Measurements from ENCODE around the gene TLE5. TPM values are rescaled to one million over a fixed set of nuclear protein-coding genes. Genes with fewer than 3 reads are reported as not detected.

The TLE5 gene
- total RNA-seq, 1 experiment from 2014 or later, result 170 TPM

GRCh38 chr19:3025549-3025886, 36.8 kb downstream of the TLE5 start:
- no peak for TF ChIP-seq CTCF (IDR thresholded peaks at IDR 0.05; ENCODE audit: unreplicated experiment)
- BruUV-seq (replicated peaks), result no TSS peak
- CTCF ChIA-PET, result no interaction called here

DNA sequence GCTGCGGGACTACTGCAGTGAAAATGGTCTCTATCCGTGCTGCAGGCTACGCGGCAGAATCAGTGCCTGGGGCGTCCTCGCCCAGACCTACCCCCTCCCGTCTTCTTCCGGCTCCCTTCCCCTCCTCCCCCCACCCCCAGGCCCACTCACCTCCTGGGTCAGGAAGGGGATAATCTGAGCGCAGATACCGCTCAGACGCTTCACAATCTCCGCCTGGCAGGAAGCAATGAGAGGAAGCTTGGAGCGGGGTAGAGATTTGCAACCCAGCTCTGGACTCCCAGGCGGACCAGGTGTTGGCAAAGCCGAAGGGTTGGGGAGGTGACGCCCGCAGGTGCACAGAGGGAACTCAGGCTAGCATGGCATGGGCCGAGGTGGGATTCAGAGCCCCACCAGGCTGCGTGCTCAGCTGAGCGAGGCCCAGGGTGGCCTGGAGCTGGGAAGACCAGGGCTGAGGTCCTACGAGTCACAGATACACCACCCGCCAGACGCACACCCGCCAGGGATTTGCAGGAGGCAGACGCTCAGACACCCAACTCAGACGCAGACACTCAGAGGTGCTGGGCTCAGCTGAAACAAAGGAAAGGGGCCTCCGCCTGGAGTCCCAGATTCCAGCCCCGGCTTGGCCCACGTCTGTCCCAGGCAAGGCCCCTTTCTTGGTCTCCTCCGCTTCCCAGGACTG, 37.3 kb downstream of the TLE5 start:
- CTCF ChIA-PET, result no interaction called here
- peaks cover 19% of the 10 kb centered on the region for H3K27me3 Mint-ChIP-seq (ENCODE audit: unreplicated experiment)
- H3K4me3 Mint-ChIP-seq (ENCODE audit: low read depth, unreplicated experiment), result no peak overlapping the region
- intact Hi-C loops (cut with micrococcal nuclease; ENCODE audit: unreplicated experiment), result no loop called here
- no peak overlapping the region for H3K27ac Mint-ChIP-seq (ENCODE audit: unreplicated experiment)
- no TSS peak for BruUV-seq (replicated peaks)
- no peaks in the 10 kb centered on the region for H3K36me3 Mint-ChIP-seq (ENCODE audit: insufficient read depth, unreplicated experiment)
- no peaks in the 10 kb centered on the region for H3K4me1 Mint-ChIP-seq (ENCODE audit: low read depth, unreplicated experiment)
- no peak for TF ChIP-seq CTCF (IDR thresholded peaks at IDR 0.05; ENCODE audit: unreplicated experiment)
- no peaks in the 10 kb centered on the region for H3K9me3 Mint-ChIP-seq (ENCODE audit: low read depth, unreplicated experiment)
- DNase-seq, result no peak

More at GRCh38 chr19:3025549-3025886, 36.8 kb downstream of the TLE5 start:
- no peak for DNase-seq
- intact Hi-C loops (cut with micrococcal nuclease; ENCODE audit: unreplicated experiment), result no loop called here
- Mint-ChIP-seq H3K4me3 (ENCODE audit: low read depth, unreplicated experiment) (no peak overlapping the region), H3K27me3 (ENCODE audit: unreplicated experiment) (peaks cover 24% of the 10 kb centered on the region), H3K36me3 (ENCODE audit: insufficient read depth, unreplicated experiment) (no peaks in the 10 kb centered on the region), H3K9me3 (ENCODE audit: low read depth, unreplicated experiment) (no peaks in the 10 kb centered on the region), H3K4me1 (ENCODE audit: low read depth, unreplicated experiment) (peaks cover 5% of the 10 kb centered on the region), H3K27ac (ENCODE audit: unreplicated experiment) (no peak overlapping the region)

- Mint-ChIP-seq H3K36me3 (ENCODE audit: insufficient read depth, unreplicated experiment) (no peaks in the 10 kb centered on the region), H3K4me1 (ENCODE audit: low read depth, unreplicated experiment) (no peaks in the 10 kb centered on the region), H3K4me3 (ENCODE audit: low read depth, unreplicated experiment) (no peak overlapping the region), H3K27ac (ENCODE audit: unreplicated experiment) (no peak overlapping the region), H3K27me3 (ENCODE audit: unreplicated experiment) (peaks cover 13% of the 10 kb centered on the region), H3K9me3 (ENCODE audit: low read depth, unreplicated experiment) (no peaks in the 10 kb centered on the region)
- no peak for TF ChIP-seq CTCF (IDR thresholded peaks at IDR 0.05; ENCODE audit: unreplicated experiment)
- BruUV-seq (replicated peaks), result no TSS peak
- intact Hi-C loops (cut with micrococcal nuclease; ENCODE audit: unreplicated experiment), result no loop called here
- CTCF ChIA-PET, result no interaction called here
- DNase-seq, result no peak
Observed at GRCh38 chr19:3024509-3024869, 37.8 kb downstream of the TLE5 start.

- Mint-ChIP-seq H3K27me3 (ENCODE audit: unreplicated experiment) (no peaks in the 10 kb centered on the region), H3K27ac (ENCODE audit: unreplicated experiment) (no peak overlapping the region), H3K36me3 (ENCODE audit: insufficient read depth, unreplicated experiment) (no peaks in the 10 kb centered on the region), H3K4me3 (ENCODE audit: low read depth, unreplicated experiment) (no peak overlapping the region), H3K4me1 (ENCODE audit: low read depth, unreplicated experiment) (no peaks in the 10 kb centered on the region), H3K9me3 (ENCODE audit: low read depth, unreplicated experiment) (no peaks in the 10 kb centered on the region)
- no peak for TF ChIP-seq CTCF (IDR thresholded peaks at IDR 0.05; ENCODE audit: unreplicated experiment)
- CTCF ChIA-PET, result no interaction called here
- no peak for DNase-seq
- BruUV-seq (replicated peaks), result no TSS peak
- intact Hi-C loops (cut with micrococcal nuclease; ENCODE audit: unreplicated experiment), result no loop called here
Observed at GRCh38 chr19:3020321-3020960, 41.9 kb downstream of the TLE5 start.
